Ascending aorta (tissue), 2 donors: ENCODE measurements around the gene TMUB1. TPM values are rescaled to one million over a fixed set of nuclear protein-coding genes. Genes with fewer than 3 reads are reported as not detected.

ENCODE experiments used
- DNase-seq, 2 donors: peaks; one replicate each; pipeline ENCODE4 v3.0.0-alpha.2; 2019; ENCODE audit warnings: low spot score in 2 of 2
- H3K27ac ChIP-seq, 2 donors: fragments of 200-600 bp; sonication (generic); one replicate each; pipeline ENCODE4 v1.5.1; 2016 to 2017; ENCODE audit warnings: mild to moderate bottlenecking in 1 of 2
- H3K27me3 ChIP-seq: fragments of 200-600 bp; sonication (generic); one replicate; pipeline ENCODE4 v1.5.1; 2017
- H3K36me3 ChIP-seq, 2 donors: fragments of 200-600 bp; sonication (generic); one replicate each; pipeline ENCODE4 v1.5.1; 2016
- H3K4me1 ChIP-seq, 2 donors: fragments of 200-600 bp; sonication (generic); one replicate each; pipeline ENCODE4 v1.5.1; 2016 to 2017; ENCODE audit warnings: mild to moderate bottlenecking in 1 of 2
- H3K4me3 ChIP-seq, 2 donors: fragments of 200-600 bp; sonication (generic); one replicate each; pipeline ENCODE4 v1.5.1; 2016 to 2017; ENCODE audit warnings: mild to moderate bottlenecking in 1 of 2
- H3K9me3 ChIP-seq, 2 donors: fragments of 200-600 bp; sonication (generic); one replicate each; pipeline ENCODE4 v1.5.1; 2016
- CTCF ChIP-seq, 3 experiments: fragments of 200-600 bp in 2 of 3; fragments of 450-650 bp in 1 of 3; sonication (generic) in 2 of 3; IDR thresholded peaks; one replicate each; pipeline ENCODE4 v1.5.1; 2016 to 2019; ENCODE audit warnings: antibody characterized with exemption in 3 of 3, mild to moderate bottlenecking in 1 of 3, moderate library complexity in 1 of 3
- intact Hi-C: fragments of 100-400 bp; cut with DNase I; formaldehyde crosslinking; loops from one replicate; pipeline ENCODE4 v1.15.1; 2023
- total RNA-seq: library from RNA; depleted of rRNA; stranded (reverse); fragments of >200 nt; gene quantifications from one replicate; pipeline ENCODE4 v1.1.0, GENCODE V29; 2016

The TMUB1 gene
- total RNA-seq, 1 donor from 2014 or later: 143 TPM

GRCh38 chr7:151076863-151077704 lies 6.2 kb downstream of the TMUB1 start:
- TF ChIP-seq CTCF (IDR thresholded peaks at IDR 0.05): no peak
- H3K4me3 ChIP-seq: no peak overlapping the region
- H3K27me3 ChIP-seq: no peaks in the 10 kb centered on the region
- no peak overlapping the region for H3K27ac ChIP-seq
- DNase-seq: no peak
- H3K4me1 ChIP-seq: peaks cover 18 to 21% of the 10 kb centered on the region in 2 donors
- peaks cover 35 to 52% of the 10 kb centered on the region in 2 donors for H3K36me3 ChIP-seq
- intact Hi-C loops: no loop called here
- no peaks in the 10 kb centered on the region for H3K9me3 ChIP-seq

GRCh38 chr7:151075978-151076426 lies 7.3 kb downstream of the TMUB1 start:
- Histone ChIP-seq H3K9me3 (no peaks in the 10 kb centered on the region), H3K4me1 (peaks cover 8 to 10% of the 10 kb centered on the region in 2 donors), H3K27ac (no peak overlapping the region), H3K36me3 (peaks cover 46 to 63% of the 10 kb centered on the region in 2 donors), H3K27me3 (no peaks in the 10 kb centered on the region), H3K4me3 (no peak overlapping the region)
- no peak for DNase-seq
- TF ChIP-seq CTCF (IDR thresholded peaks at IDR 0.05): no peak
- intact Hi-C loops: no loop called here

GRCh38 chr7:151075662-151075971 lies 7.7 kb downstream of the TMUB1 start:
- H3K4me1 ChIP-seq: peaks cover 8 to 9% of the 10 kb centered on the region in 2 donors
- H3K9me3 ChIP-seq: no peaks in the 10 kb centered on the region
- no peak overlapping the region for H3K4me3 ChIP-seq
- H3K36me3 ChIP-seq: peaks cover 50 to 67% of the 10 kb centered on the region in 2 donors
- H3K27ac ChIP-seq: no peak overlapping the region
- DNase-seq: no peak
- TF ChIP-seq CTCF (IDR thresholded peaks at IDR 0.05): no peak
- H3K27me3 ChIP-seq: no peaks in the 10 kb centered on the region
- intact Hi-C loops: no loop called here

GRCh38 chr7:151074817-151075661 lies 8.3 kb downstream of the TMUB1 start:
- Histone ChIP-seq H3K27ac (no peak overlapping the region), H3K4me3 (no peak overlapping the region), H3K9me3 (no peaks in the 10 kb centered on the region), H3K36me3 (peaks cover 55 to 72% of the 10 kb centered on the region in 2 donors), H3K27me3 (no peaks in the 10 kb centered on the region), H3K4me1 (peaks cover 8 to 9% of the 10 kb centered on the region in 2 donors)
- DNase-seq: no peak
- intact Hi-C loops: no loop called here
- no peak for TF ChIP-seq CTCF (IDR thresholded peaks at IDR 0.05)

GRCh38 chr7:151073990-151074389 lies 9.3 kb downstream of the TMUB1 start:
- peaks cover 66 to 81% of the 10 kb centered on the region in 2 donors for H3K36me3 ChIP-seq

More at GRCh38 chr7:151073990-151074389, 9.3 kb downstream of the TMUB1 start:
- intact Hi-C loops: no loop called here
- H3K4me3 ChIP-seq: no peak overlapping the region
- no peak for DNase-seq
- H3K27me3 ChIP-seq: no peaks in the 10 kb centered on the region
- H3K4me1 ChIP-seq: no peaks in the 10 kb centered on the region
- TF ChIP-seq CTCF (IDR thresholded peaks at IDR 0.05): no peak
- no peak overlapping the region for H3K27ac ChIP-seq
- no peaks in the 10 kb centered on the region for H3K9me3 ChIP-seq
